Loucy (cell line): Measurements from ENCODE around the gene LRRN2.

Source experiments
- H2AFZ ChIP-seq: fragments of 200-600 bp; sonication (generic); 2 replicates; pipeline ENCODE4 v1.6.0; 2016; ENCODE audit warnings: antibody characterized with exemption, mild to moderate bottlenecking, low read length, moderate library complexity
- H3F3A ChIP-seq: fragments of 200-600 bp; 2 replicates; pipeline ENCODE4 v1.6.0; 2016; ENCODE audit warnings: antibody characterized with exemption, low read depth, mild to moderate bottlenecking
- H3K27me3 ChIP-seq: fragments of 200-600 bp; sonication (generic); 2 replicates; pipeline ENCODE4 v1.6.1; 2014; ENCODE audit warnings: low read length, mild to moderate bottlenecking; ENCODE audit not compliant: insufficient read depth, poor library complexity, severe bottlenecking
- H3K36me3 ChIP-seq: fragments of 200-600 bp; sonication (generic); 2 replicates; pipeline ENCODE4 v1.6.1; 2016; ENCODE audit warnings: low read length; ENCODE audit not compliant: insufficient read depth
- H3K4me1 ChIP-seq: fragments of 200-600 bp; sonication (generic); 2 replicates; pipeline ENCODE4 v1.5.1; 2014; ENCODE audit warnings: low read length, mild to moderate bottlenecking; ENCODE audit not compliant: insufficient read depth, poor library complexity, severe bottlenecking
- H3K4me2 ChIP-seq: fragments of 200-600 bp; sonication (generic); 2 replicates; pipeline ENCODE4 v1.6.0; 2014; ENCODE audit warnings: antibody characterized with exemption, low read length, low read depth, mild to moderate bottlenecking; ENCODE audit not compliant: poor library complexity, severe bottlenecking
- H3K4me3 ChIP-seq: fragments of 200-600 bp; sonication (generic); 2 replicates; pipeline ENCODE4 v1.5.1; 2014; ENCODE audit warnings: low read length, mild to moderate bottlenecking, mixed read lengths; ENCODE audit not compliant: poor library complexity, severe bottlenecking
- H3K79me2 ChIP-seq: fragments of 200-600 bp; sonication (generic); 2 replicates; pipeline ENCODE4 v1.6.1; 2014; ENCODE audit warnings: low read length; ENCODE audit not compliant: insufficient read depth
- H3K9ac ChIP-seq: fragments of 200-600 bp; sonication (generic); 2 replicates; pipeline ENCODE4 v1.6.0; 2014; ENCODE audit warnings: mild to moderate bottlenecking, low read depth, low read length, moderate library complexity; ENCODE audit not compliant: poor library complexity, severe bottlenecking
- H3K9me2 ChIP-seq: fragments of 200-600 bp; sonication (generic); replicated peaks from 2 replicates; pipeline ENCODE4 v1.6.1; 2016; ENCODE audit warnings: low read depth, low read length, mixed read lengths
- H3K9me3 ChIP-seq: fragments of 200-600 bp; sonication (generic); 2 replicates; pipeline ENCODE4 v1.6.1; 2014; ENCODE audit warnings: mild to moderate bottlenecking, antibody characterized with exemption, low read length, low read depth; ENCODE audit not compliant: insufficient read depth
- H4K20me1 ChIP-seq: fragments of 200-600 bp; sonication (generic); 2 replicates; pipeline ENCODE4 v1.6.0; 2014; ENCODE audit warnings: antibody characterized with exemption, low read length, mild to moderate bottlenecking; ENCODE audit not compliant: insufficient read depth, poor library complexity, severe bottlenecking
- CTCF ChIP-seq: fragments of 200-600 bp; sonication (generic); conservative IDR thresholded peaks from 2 replicates; pipeline ENCODE4 v1.5.1; 2014; ENCODE audit warnings: mild to moderate bottlenecking, antibody characterized with exemption, low read length
- EZH2phosphoT487 ChIP-seq: fragments of 200-600 bp; IDR thresholded peaks from 2 replicates; pipeline ENCODE4 v1.6.1; 2018; ENCODE audit warnings: antibody characterized with exemption, mild to moderate bottlenecking, moderate library complexity, borderline replicate concordance

The LRRN2 gene

DNA sequence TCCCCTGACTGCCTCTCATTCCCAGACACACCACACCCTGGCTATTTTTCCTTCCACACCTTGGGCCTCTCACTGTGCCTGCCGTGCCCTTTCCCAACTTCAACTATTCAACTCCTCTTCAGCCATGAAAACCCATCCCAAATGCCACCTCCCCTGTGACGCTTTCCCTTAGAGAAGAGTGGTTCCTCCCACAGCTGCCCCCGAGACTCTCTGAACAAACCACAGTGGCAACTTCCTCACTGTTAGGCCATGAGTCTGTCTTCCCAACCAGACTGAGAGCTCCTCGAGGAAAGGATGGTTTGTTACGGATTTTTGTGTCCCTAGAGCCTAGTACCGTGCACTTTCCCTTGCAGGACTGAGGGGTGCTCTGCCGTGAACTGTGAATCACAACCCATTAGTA, 59.2 kb downstream of the LRRN2 start:
- no peaks in the 10 kb centered on the region for H3K79me2 ChIP-seq
- no peak overlapping the region for H2AFZ ChIP-seq
- H3K9ac ChIP-seq, result no peak overlapping the region
- H3K36me3 ChIP-seq, result no peaks in the 10 kb centered on the region
- TF ChIP-seq EZH2phosphoT487 (no peak), CTCF (no peak)
- H3K9me2 ChIP-seq, result no peaks in the 10 kb centered on the region
- no peaks in the 10 kb centered on the region for H3K27me3 ChIP-seq
- no peaks in the 10 kb centered on the region for H3F3A ChIP-seq
- H3K4me3 ChIP-seq, result no peak overlapping the region
- no peaks in the 10 kb centered on the region for H4K20me1 ChIP-seq
- no peaks in the 10 kb centered on the region for H3K4me1 ChIP-seq
- no peaks in the 10 kb centered on the region for H3K9me3 ChIP-seq
- no peak overlapping the region for H3K4me2 ChIP-seq

DNA sequence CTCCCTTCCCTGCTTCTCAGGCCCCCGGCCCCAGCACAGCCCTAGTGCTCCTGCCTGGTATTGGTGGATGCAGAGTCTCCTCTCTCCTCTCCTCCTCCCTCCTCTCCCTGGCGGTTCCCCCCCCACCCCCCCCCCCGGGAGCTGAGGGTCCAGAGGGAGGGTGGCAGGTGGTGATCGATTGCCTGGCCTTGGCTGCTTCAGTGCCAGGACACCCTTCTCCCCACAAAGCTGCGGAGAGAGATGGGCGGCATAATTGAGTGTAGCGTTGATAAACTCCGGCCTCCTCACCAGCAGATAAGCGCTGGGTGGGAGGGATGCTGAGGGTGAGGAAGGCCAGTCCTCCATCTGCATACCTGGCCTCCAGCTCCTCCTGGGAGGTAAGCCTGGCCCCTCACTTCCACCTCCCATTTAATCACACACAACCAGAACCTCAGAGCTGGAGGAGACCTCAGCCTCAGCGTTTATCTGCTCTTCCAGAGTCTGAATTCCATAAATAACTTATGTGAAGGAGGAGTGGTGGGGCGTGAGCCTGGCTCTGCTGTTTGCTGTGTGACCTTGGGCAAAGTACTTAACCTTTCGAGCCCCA, 60.8 kb downstream of the LRRN2 start:
- Histone ChIP-seq H3K9ac (no peak overlapping the region), H2AFZ (no peak overlapping the region), H4K20me1 (no peaks in the 10 kb centered on the region), H3F3A (no peaks in the 10 kb centered on the region), H3K79me2 (no peaks in the 10 kb centered on the region), H3K4me1 (no peaks in the 10 kb centered on the region), H3K4me3 (no peak overlapping the region), H3K4me2 (no peak overlapping the region), H3K27me3 (no peaks in the 10 kb centered on the region), H3K9me3 (no peaks in the 10 kb centered on the region), H3K36me3 (no peaks in the 10 kb centered on the region), H3K9me2 (no peaks in the 10 kb centered on the region)
- TF ChIP-seq EZH2phosphoT487 (no peak), CTCF (no peak)

GRCh38 chr1:204623894-204624361, 61.6 kb downstream of the LRRN2 start:
- Histone ChIP-seq H3K36me3 (no peaks in the 10 kb centered on the region), H3K79me2 (no peaks in the 10 kb centered on the region), H3K9me2 (no peaks in the 10 kb centered on the region), H4K20me1 (no peaks in the 10 kb centered on the region), H3K4me3 (no peak overlapping the region), H3K4me1 (no peaks in the 10 kb centered on the region), H2AFZ (no peak overlapping the region), H3K4me2 (no peak overlapping the region), H3K27me3 (no peaks in the 10 kb centered on the region), H3F3A (no peaks in the 10 kb centered on the region), H3K9ac (no peak overlapping the region), H3K9me3 (no peaks in the 10 kb centered on the region)
- TF ChIP-seq EZH2phosphoT487, result no peak
- TF ChIP-seq CTCF, result peak; percentile 70
